Erythroblast (primary cell): ENCODE measurements around the gene CENPI.

Source experiments
- GATA1 ChIP-seq: IDR thresholded peaks from 2 replicates; pipeline ENCODE4 v1.6.1; 2011; ENCODE audit warnings: low read depth, mild to moderate bottlenecking, control low read depth, low read length, moderate library complexity
- POLR2A ChIP-seq: IDR thresholded peaks from 2 replicates; pipeline ENCODE4 v1.6.1; 2011; ENCODE audit warnings: mild to moderate bottlenecking, low read length

DNA sequence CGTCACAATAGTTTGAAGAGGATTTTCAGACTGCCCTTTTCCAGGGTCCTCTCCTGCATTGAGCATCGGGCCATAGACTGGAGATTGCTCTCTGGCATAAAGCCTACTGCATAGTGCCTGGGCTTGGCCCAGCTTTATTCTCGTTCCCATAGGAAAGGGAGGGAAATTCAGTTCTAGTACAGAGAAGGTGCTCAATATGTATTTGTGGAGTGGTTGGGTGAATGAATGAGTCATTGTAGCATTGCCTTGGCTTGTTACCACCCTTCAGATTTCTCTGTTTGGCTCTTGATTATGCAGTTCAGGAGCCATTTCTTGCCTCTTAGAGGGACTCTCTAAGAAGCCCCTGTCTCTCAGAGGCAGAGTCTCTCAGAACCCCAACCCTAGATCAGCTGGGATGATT is 16.8 kb upstream of the CENPI start:
- TF ChIP-seq GATA1 (no peak), POLR2A (no peak)
